Keratinocyte (primary cell): ENCODE data around the gene MYRIP. TPM values are rescaled to one million over a fixed set of nuclear protein-coding genes. Genes with fewer than 3 reads are reported as not detected.

Source experiments
- DNase-seq: peaks from one replicate; pipeline ENCODE4 v3.0.0-alpha.2; 2011; ENCODE audit warnings: low read depth, missing footprints, low spot score
- FAIRE-seq: peaks from 2 replicates; lab custom pipeline; 2011; peaks lifted over from hg19 to GRCh38; lab: Jason Lieb, UNC
- H2AFZ ChIP-seq: 2 replicates; pipeline ENCODE4 v1.6.0; 2012; ENCODE audit warnings: low read length, control low read depth, inconsistent platforms; ENCODE audit not compliant: control insufficient read depth
- H3K27ac ChIP-seq: 2 replicates; pipeline ENCODE4 v1.5.1; 2011; ENCODE audit warnings: low read length; ENCODE audit not compliant: control insufficient read depth, insufficient read depth
- H3K27me3 ChIP-seq: 3 replicates; pipeline ENCODE4 v1.6.0; 2011; ENCODE audit warnings: low read length; ENCODE audit not compliant: control insufficient read depth, insufficient read depth; ENCODE audit errors: extremely low read depth
- H3K36me3 ChIP-seq, 2 experiments: 2 replicates in 1 of 2; 3 replicates in 1 of 2; pipeline ENCODE4 v1.5.1; 2011; ENCODE audit warnings: low read length in 2 of 2, mild to moderate bottlenecking in 1 of 2; ENCODE audit not compliant: control insufficient read depth in 2 of 2, insufficient read depth in 2 of 2; ENCODE audit errors: extremely low read depth in 1 of 2
- H3K4me1 ChIP-seq: 3 replicates; pipeline ENCODE4 v1.5.1; 2011; ENCODE audit warnings: low read length; ENCODE audit not compliant: control insufficient read depth, insufficient read depth; ENCODE audit errors: extremely low read depth
- H3K4me2 ChIP-seq: 3 replicates; pipeline ENCODE4 v1.6.0; 2011; ENCODE audit warnings: low read depth, low read length; ENCODE audit not compliant: control insufficient read depth, insufficient read depth; ENCODE audit errors: extremely low read depth
- H3K4me3 ChIP-seq, 3 experiments: fragments of 200-600 bp in 1 of 3; sonication (generic) in 1 of 3; 2 replicates in 2 of 3; 3 replicates in 1 of 3; pipeline ENCODE4 v1.5.1; 2011 to 2016; ENCODE audit warnings: low read length in 3 of 3, mild to moderate bottlenecking in 3 of 3, control low read depth in 2 of 3, inconsistent platforms in 1 of 3, low read depth in 1 of 3, mixed read lengths in 1 of 3, mixed run types in 1 of 3, moderate library complexity in 1 of 3; ENCODE audit not compliant: control insufficient read depth in 2 of 3, insufficient read depth in 2 of 3; ENCODE audit errors: extremely low read depth in 1 of 3
- H3K79me2 ChIP-seq: 2 replicates; pipeline ENCODE4 v1.6.0; 2012; ENCODE audit warnings: low read length; ENCODE audit not compliant: control insufficient read depth, insufficient read depth
- H3K9ac ChIP-seq: 3 replicates; pipeline ENCODE4 v1.6.0; 2011; ENCODE audit warnings: low read length; ENCODE audit not compliant: control insufficient read depth, insufficient read depth; ENCODE audit errors: extremely low read depth
- H3K9me1 ChIP-seq: 3 replicates; pipeline ENCODE4 v1.6.0; 2011; ENCODE audit warnings: low read length; ENCODE audit not compliant: control insufficient read depth, insufficient read depth; ENCODE audit errors: extremely low read depth
- H3K9me3 ChIP-seq: 2 replicates; pipeline ENCODE4 v1.5.1; 2012; ENCODE audit warnings: low read depth, low read length; ENCODE audit not compliant: control insufficient read depth
- H4K20me1 ChIP-seq: 3 replicates; pipeline ENCODE4 v1.6.0; 2011; ENCODE audit warnings: low read length; ENCODE audit not compliant: control insufficient read depth, insufficient read depth; ENCODE audit errors: extremely low read depth
- EZH2 ChIP-seq: IDR thresholded peaks from one replicate; pipeline ENCODE4 v1.6.1; 2012; ENCODE audit warnings: inconsistent platforms, mild to moderate bottlenecking, low read length, moderate library complexity
- dilution Hi-C: fragments of 300-500 bp; cut with MboI; formaldehyde crosslinking; loops from one replicate; pipeline ENCODE4 v1.7.0; 2020; ENCODE audit warnings: low sequenced_read_pairs; ENCODE audit not compliant: extremely low pct_ligation_motif_present
- polyA plus RNA-seq, 5 experiments: library from polyadenylated mRNA; depleted of rRNA in 3 of 5; stranded (reverse) in 3 of 5; stranded (forward) in 1 of 5; unstranded in 1 of 5; fragments of >200 nt; gene quantifications; 1 replicate in 1 of 5; 2 replicates in 3 of 5; 3 replicates in 1 of 5; pipeline versions ENCODE4 v1.2.1 to v1.2.3, GENCODE V29; 2011 to 2012; ENCODE audit warnings: missing spikeins in 2 of 5, low read depth in 1 of 5, low replicate concordance in 1 of 5
- TF ChIP-seq, protein P1 (sequence below), 3 experiments: IDR thresholded peaks in 1 of 3; conservative IDR thresholded peaks in 1 of 3; optimal IDR thresholded peaks in 1 of 3; 2 replicates in 2 of 3; 3 replicates in 1 of 3; pipeline versions ENCODE3 to v1.5.1; 2011; ENCODE audit warnings: low read length in 3 of 3, mild to moderate bottlenecking in 3 of 3, moderate library complexity in 2 of 3, control low read depth in 1 of 3, inconsistent platforms in 1 of 3; ENCODE audit not compliant: insufficient read depth in 2 of 3; ENCODE audit errors: extremely low read depth in 1 of 3

MYRIP gene
- polyA plus RNA-seq, 1 donor (not counting 4 experiments of a cell fraction or from before 2014, with no cell fraction given) = 0.01 TPM

DNA sequence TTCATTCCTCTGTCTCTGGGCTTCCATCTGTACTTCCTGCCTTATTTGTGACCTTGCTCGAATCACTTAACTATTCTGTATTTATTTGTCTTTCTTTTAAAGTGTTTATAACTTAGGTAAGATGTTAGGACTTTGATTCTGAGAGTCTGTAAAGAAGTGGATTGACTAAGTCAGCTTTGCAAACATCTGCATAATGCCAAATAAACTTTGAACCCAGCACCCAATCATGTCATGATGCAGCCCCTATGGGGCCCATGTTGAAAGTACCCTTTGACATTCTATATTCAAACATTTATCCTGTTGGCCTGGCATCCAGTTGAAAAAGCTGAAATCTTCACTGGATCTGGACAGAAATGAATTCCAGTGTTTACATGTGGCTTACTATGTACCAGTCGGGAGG lies 3.8 kb upstream of the MYRIP start:
- no peaks in the 10 kb centered on the region for H4K20me1 ChIP-seq

DNA sequence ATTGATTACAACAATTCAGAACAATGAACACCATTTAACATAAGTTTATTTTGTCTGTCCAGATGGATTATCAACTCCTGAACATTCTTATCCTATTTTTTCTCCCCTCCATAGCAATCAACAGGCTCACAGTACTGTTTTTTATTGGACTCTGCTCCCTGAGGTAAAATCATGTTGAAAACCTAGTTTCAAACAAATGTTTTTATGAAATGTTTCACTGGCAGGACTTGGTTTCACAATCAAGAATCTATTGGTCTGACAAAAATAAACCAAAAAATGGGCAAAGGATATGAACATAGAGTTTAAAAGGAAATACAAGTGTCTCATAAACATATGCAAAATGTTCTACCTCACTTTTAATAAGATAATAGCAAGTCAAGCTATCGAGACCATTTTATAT lies 2.6 kb upstream of the MYRIP start:
- Histone ChIP-seq H4K20me1 (no peaks in the 10 kb centered on the region), H2AFZ (no peak overlapping the region), H3K9me3 (no peaks in the 10 kb centered on the region), H3K79me2 (no peaks in the 10 kb centered on the region), H3K27me3 (peaks cover 44% of the 10 kb centered on the region), H3K4me3 (no peak overlapping the region), H3K9ac (no peak overlapping the region), H3K4me1 (peaks cover 8% of the 10 kb centered on the region), H3K27ac (no peak overlapping the region), H3K4me2 (no peak overlapping the region), H3K36me3 (no peaks in the 10 kb centered on the region), H3K9me1 (no peaks in the 10 kb centered on the region)
- dilution Hi-C loops = no loop called here
- no peak for TF ChIP-seq EZH2
- TF ChIP-seq, protein P1, sequence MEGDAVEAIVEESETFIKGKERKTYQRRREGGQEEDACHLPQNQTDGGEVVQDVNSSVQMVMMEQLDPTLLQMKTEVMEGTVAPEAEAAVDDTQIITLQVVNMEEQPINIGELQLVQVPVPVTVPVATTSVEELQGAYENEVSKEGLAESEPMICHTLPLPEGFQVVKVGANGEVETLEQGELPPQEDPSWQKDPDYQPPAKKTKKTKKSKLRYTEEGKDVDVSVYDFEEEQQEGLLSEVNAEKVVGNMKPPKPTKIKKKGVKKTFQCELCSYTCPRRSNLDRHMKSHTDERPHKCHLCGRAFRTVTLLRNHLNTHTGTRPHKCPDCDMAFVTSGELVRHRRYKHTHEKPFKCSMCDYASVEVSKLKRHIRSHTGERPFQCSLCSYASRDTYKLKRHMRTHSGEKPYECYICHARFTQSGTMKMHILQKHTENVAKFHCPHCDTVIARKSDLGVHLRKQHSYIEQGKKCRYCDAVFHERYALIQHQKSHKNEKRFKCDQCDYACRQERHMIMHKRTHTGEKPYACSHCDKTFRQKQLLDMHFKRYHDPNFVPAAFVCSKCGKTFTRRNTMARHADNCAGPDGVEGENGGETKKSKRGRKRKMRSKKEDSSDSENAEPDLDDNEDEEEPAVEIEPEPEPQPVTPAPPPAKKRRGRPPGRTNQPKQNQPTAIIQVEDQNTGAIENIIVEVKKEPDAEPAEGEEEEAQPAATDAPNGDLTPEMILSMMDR (optimal IDR thresholded peaks at IDR 0.05 in 1 of 3, IDR thresholded peaks at IDR 0.05 in 1 of 3, conservative IDR thresholded peaks at IDR 0.05 in 1 of 3; ENCODE audit: extremely low read depth in 1 of 3, insufficient read depth in 2 of 3, low read length in 3 of 3) = no peak
- FAIRE-seq (no peak), DNase-seq (no peak)

More for the DNA sequence above, 3.8 kb upstream of the MYRIP start:
- TF ChIP-seq, protein P1 (optimal IDR thresholded peaks at IDR 0.05 in 1 of 3, IDR thresholded peaks at IDR 0.05 in 1 of 3, conservative IDR thresholded peaks at IDR 0.05 in 1 of 3; ENCODE audit: extremely low read depth in 1 of 3, insufficient read depth in 2 of 3, low read length in 3 of 3) = no peak
- no peak for TF ChIP-seq EZH2
- DNase-seq (no peak), FAIRE-seq (no peak)
- H3K27me3 ChIP-seq = peaks cover 32% of the 10 kb centered on the region
- H3K4me1 ChIP-seq = peaks cover 8% of the 10 kb centered on the region
- dilution Hi-C loops = no loop called here
- no peak overlapping the region for H3K4me2 ChIP-seq
- H3K9me1 ChIP-seq = no peaks in the 10 kb centered on the region
- no peak overlapping the region for H3K27ac ChIP-seq
- no peaks in the 10 kb centered on the region for H3K36me3 ChIP-seq
- no peak overlapping the region for H3K4me3 ChIP-seq
- no peaks in the 10 kb centered on the region for H3K9me3 ChIP-seq
- H3K9ac ChIP-seq = no peak overlapping the region
- H2AFZ ChIP-seq = no peak overlapping the region
- H3K79me2 ChIP-seq = no peaks in the 10 kb centered on the region
